Liver (tissue), 9 donors: ENCODE measurements around the gene PARD3. TPM values are rescaled to one million over a fixed set of nuclear protein-coding genes. Genes with fewer than 3 reads are reported as not detected.

ENCODE experiments used
- DNase-seq: peaks from one replicate; pipeline ENCODE4 v3.0.0-alpha.2; 2017; ENCODE audit warnings: low spot score
- H3K27ac ChIP-seq, 2 donors: one replicate each; pipeline ENCODE4 v1.7.0; 2013; ENCODE audit warnings: inconsistent platforms in 2 of 2, low read length in 2 of 2, control low read depth in 1 of 2, low read depth in 1 of 2, mild to moderate bottlenecking in 1 of 2
- H3K27me3 ChIP-seq, 4 donors: one replicate each; pipeline versions ENCODE4 v1.6.1 to v1.7.0; 2013; ENCODE audit warnings: low read length in 3 of 4, inconsistent platforms in 1 of 4, mild to moderate bottlenecking in 1 of 4, moderate library complexity in 1 of 4; ENCODE audit not compliant: control insufficient read depth in 4 of 4, insufficient read depth in 4 of 4
- H3K36me3 ChIP-seq, 4 donors: one replicate each; pipeline versions ENCODE4 v1.6.1 to v1.7.0; 2013; ENCODE audit warnings: low read length in 3 of 4, mild to moderate bottlenecking in 3 of 4, low read depth in 1 of 4, moderate library complexity in 1 of 4; ENCODE audit not compliant: control insufficient read depth in 4 of 4, insufficient read depth in 3 of 4
- H3K4me1 ChIP-seq, 4 donors: one replicate each; pipeline versions ENCODE4 v1.6.1 to v1.7.0; 2013; ENCODE audit warnings: low read length in 3 of 4, mild to moderate bottlenecking in 3 of 4, moderate library complexity in 1 of 4; ENCODE audit not compliant: control insufficient read depth in 4 of 4, insufficient read depth in 4 of 4
- H3K4me3 ChIP-seq, 3 donors: one replicate each; pipeline versions ENCODE4 v1.6.1 to v1.7.0; 2013; ENCODE audit warnings: low read length in 3 of 3, control low read depth in 1 of 3, low read depth in 1 of 3, mild to moderate bottlenecking in 1 of 3
- H3K9ac ChIP-seq, 2 donors: one replicate each; pipeline ENCODE4 v1.7.0; 2013; ENCODE audit warnings: low read length in 2 of 2, mild to moderate bottlenecking in 2 of 2, moderate library complexity in 2 of 2, control low read depth in 1 of 2, low read depth in 1 of 2
- H3K9me3 ChIP-seq, 4 donors: one replicate each; pipeline versions ENCODE4 v1.6.1 to v1.7.0; 2013; ENCODE audit warnings: low read length in 3 of 4; ENCODE audit not compliant: control insufficient read depth in 4 of 4
- ATF3 ChIP-seq: IDR thresholded peaks from 2 replicates; pipeline ENCODE4 v1.6.1; 2016; ENCODE audit warnings: antibody characterized with exemption
- CTCF ChIP-seq: fragments of 150-350 bp; IDR thresholded peaks from 2 replicates; pipeline ENCODE4 v1.5.1; 2017; ENCODE audit warnings: improper control_type of control experiment, low read depth, low read length; ENCODE audit not compliant: missing input control
- EGR1 ChIP-seq, 2 donors: IDR thresholded peaks; 2 replicates each; pipeline ENCODE4 v1.6.1; 2016 to 2018; ENCODE audit warnings: antibody characterized with exemption in 2 of 2, low read depth in 2 of 2
- FOXA1 ChIP-seq: IDR thresholded peaks from 2 replicates; pipeline ENCODE4 v1.6.1; 2016; ENCODE audit warnings: antibody characterized with exemption
- FOXA2 ChIP-seq: IDR thresholded peaks from 2 replicates; pipeline ENCODE4 v1.6.1; 2016; ENCODE audit warnings: antibody characterized with exemption
- GABPA ChIP-seq, 2 donors: IDR thresholded peaks in 1 of 2; conservative IDR thresholded peaks in 1 of 2; 2 replicates each; pipeline ENCODE4 v1.6.1; 2016; ENCODE audit warnings: antibody characterized with exemption in 2 of 2, mild to moderate bottlenecking in 1 of 2, moderate library complexity in 1 of 2
- HNF4A ChIP-seq, 2 donors: conservative IDR thresholded peaks; 2 replicates each; pipeline ENCODE4 v1.6.1; 2016; ENCODE audit warnings: antibody characterized with exemption in 2 of 2, mild to moderate bottlenecking in 2 of 2
- HNF4G ChIP-seq: IDR thresholded peaks from 2 replicates; pipeline ENCODE4 v1.6.1; 2016; ENCODE audit warnings: antibody characterized with exemption
- JUND ChIP-seq, 2 donors: IDR thresholded peaks; 2 replicates each; pipeline ENCODE4 v1.6.1; 2016; ENCODE audit warnings: antibody characterized with exemption in 2 of 2
- MAX ChIP-seq: IDR thresholded peaks from 2 replicates; pipeline ENCODE4 v1.6.1; 2016; ENCODE audit warnings: antibody characterized with exemption
- NR2F2 ChIP-seq: IDR thresholded peaks from 2 replicates; pipeline ENCODE4 v1.6.1; 2016; ENCODE audit warnings: antibody characterized with exemption
- RAD21 ChIP-seq, 2 donors: IDR thresholded peaks; 2 replicates each; pipeline ENCODE4 v1.6.1; 2016; ENCODE audit warnings: antibody characterized with exemption in 2 of 2, mild to moderate bottlenecking in 2 of 2
- REST ChIP-seq: IDR thresholded peaks from 2 replicates; pipeline ENCODE4 v1.6.1; 2016; ENCODE audit warnings: antibody characterized with exemption, mild to moderate bottlenecking
- RXRA ChIP-seq, 2 donors: IDR thresholded peaks; 2 replicates each; pipeline ENCODE4 v1.6.1; 2017 to 2018; ENCODE audit warnings: antibody characterized with exemption in 2 of 2, mild to moderate bottlenecking in 1 of 2
- SP1 ChIP-seq: IDR thresholded peaks from 2 replicates; pipeline ENCODE4 v1.6.1; 2018; ENCODE audit warnings: antibody characterized with exemption, mild to moderate bottlenecking
- TAF1 ChIP-seq: conservative IDR thresholded peaks from 2 replicates; pipeline ENCODE4 v1.6.1; 2016; ENCODE audit warnings: antibody characterized with exemption, mild to moderate bottlenecking
- YY1 ChIP-seq: IDR thresholded peaks from 2 replicates; pipeline ENCODE4 v1.6.1; 2016; ENCODE audit warnings: antibody characterized with exemption, mild to moderate bottlenecking
- ZBTB33 ChIP-seq: IDR thresholded peaks from 2 replicates; pipeline ENCODE4 v1.6.1; 2016; ENCODE audit warnings: antibody characterized with exemption
- WGBS: extraction: QIAGEN DNeasy Blood & Tissue Kit; methylation state at CpG from one replicate; pipeline ENCODE4 v1.1.7; 2013; 5-methylcytosine and 5-hydroxymethylcytosine counted together
- polyA plus RNA-seq, 2 donors: library from polyadenylated mRNA; stranded (reverse) in 1 of 2; unstranded in 1 of 2; fragments of 200-250 nt in 1 of 2; fragments of >200 nt in 1 of 2; fragmentation: Nextera tagmentation in 1 of 2; extraction: Ambion mirVana in 1 of 2; gene quantifications; one replicate each; pipeline versions ENCODE4 v1.2.1 to v1.2.3, GENCODE V29; 2013 to 2015
- total RNA-seq, 2 donors: library from RNA; depleted of rRNA; stranded (reverse); fragments of >200 nt; gene quantifications; one replicate each; pipeline ENCODE4 v1.2.3, GENCODE V29; 2014
- donor health status: healthy.
- donor health status: healthy.
- donor health status: healthy.
- donor health status: healthy.
- donor health status: healthy.

The PARD3 gene
- total and polyA plus RNA-seq, 4 donors, result 12.3 to 43.8 (median 13.5) TPM

- H3K4me3 ChIP-seq, result no peak overlapping the region
- no peaks in the 10 kb centered on the region for H3K27me3 ChIP-seq
- DNase-seq, result no peak
- H3K9me3 ChIP-seq, result no peaks in the 10 kb centered on the region
- no peak for TF ChIP-seq EGR1 (IDR thresholded peaks at IDR 0.05; ENCODE audit: low read depth in 2 of 2)
- no peak for TF ChIP-seq FOXA1
- 97% methylated on average over 1 of the region's 1 CpG for WGBS
- H3K4me1 ChIP-seq, result no peaks in the 10 kb centered on the region
- no peaks in the 10 kb centered on the region for H3K36me3 ChIP-seq
- no peak overlapping the region for H3K27ac ChIP-seq
- no peak overlapping the region for H3K9ac ChIP-seq
Measured at GRCh38 chr10:34498821-34499220, 316.3 kb downstream of the PARD3 start.

- no peaks in the 10 kb centered on the region for H3K9me3 ChIP-seq
- H3K36me3 ChIP-seq, result no peaks in the 10 kb centered on the region
- H3K27me3 ChIP-seq, result no peaks in the 10 kb centered on the region
- no peak for DNase-seq
- 58% methylated on average over 2 of the region's 2 CpGs for WGBS
- H3K9ac ChIP-seq, result no peak overlapping the region
- TF ChIP-seq ATF3 (peak; percentile 24), HNF4G (no peak), SP1 (no peak), ZBTB33 (no peak)
- H3K4me1 ChIP-seq, result no peaks in the 10 kb centered on the region
- H3K4me3 ChIP-seq, result no peak overlapping the region
- no peak overlapping the region for H3K27ac ChIP-seq
Measured at GRCh38 chr10:34495938-34496337, 319.2 kb downstream of the PARD3 start.

GRCh38 chr10:34494012-34494411 is 321.1 kb downstream of the PARD3 start:
- DNase-seq, result no peak
- TF ChIP-seq MAX (no peak), FOXA2 (no peak), RXRA (IDR thresholded peaks at IDR 0.05) (no peak), NR2F2 (no peak), SP1 (no peak), GABPA (IDR thresholded peaks at IDR 0.05 in 1 of 2, conservative IDR thresholded peaks at IDR 0.05 in 1 of 2) (no peak), YY1 (no peak), JUND (IDR thresholded peaks at IDR 0.05) (no peak), EGR1 (IDR thresholded peaks at IDR 0.05; ENCODE audit: low read depth in 2 of 2) (no peak), TAF1 (no peak), REST (no peak), HNF4A (conservative IDR thresholded peaks at IDR 0.05) (no peak), RAD21 (IDR thresholded peaks at IDR 0.05) (no peak), FOXA1 (no peak), CTCF (no peak), ATF3 (no peak), HNF4G (no peak), ZBTB33 (no peak)
- WGBS, result 97% methylated on average over 5 of the region's 5 CpGs
- Histone ChIP-seq H3K9ac (no peak overlapping the region), H3K36me3 (no peaks in the 10 kb centered on the region), H3K4me3 (no peak overlapping the region), H3K27ac (no peak overlapping the region), H3K27me3 (no peaks in the 10 kb centered on the region), H3K9me3 (no peaks in the 10 kb centered on the region), H3K4me1 (peaks cover 0 to 1% (median 0%) of the 10 kb centered on the region in 4 donors)
